Measurements from ENCODE around the gene DEFB129. TPM values are rescaled to one million over a fixed set of nuclear protein-coding genes. Genes with fewer than 3 reads are reported as not detected.
A peak's percentile ranks its signal among the peaks of the same experiment; 100 is the strongest.
"Not testable (repeated sequence)": the region's sequence is repeated elsewhere in the genome, so short reads cannot be mapped to it uniquely, and the experiment has no call there.

Gene DEFB129
- total RNA-seq, 1 experiment from 2014 or later, result not detected

DNA sequence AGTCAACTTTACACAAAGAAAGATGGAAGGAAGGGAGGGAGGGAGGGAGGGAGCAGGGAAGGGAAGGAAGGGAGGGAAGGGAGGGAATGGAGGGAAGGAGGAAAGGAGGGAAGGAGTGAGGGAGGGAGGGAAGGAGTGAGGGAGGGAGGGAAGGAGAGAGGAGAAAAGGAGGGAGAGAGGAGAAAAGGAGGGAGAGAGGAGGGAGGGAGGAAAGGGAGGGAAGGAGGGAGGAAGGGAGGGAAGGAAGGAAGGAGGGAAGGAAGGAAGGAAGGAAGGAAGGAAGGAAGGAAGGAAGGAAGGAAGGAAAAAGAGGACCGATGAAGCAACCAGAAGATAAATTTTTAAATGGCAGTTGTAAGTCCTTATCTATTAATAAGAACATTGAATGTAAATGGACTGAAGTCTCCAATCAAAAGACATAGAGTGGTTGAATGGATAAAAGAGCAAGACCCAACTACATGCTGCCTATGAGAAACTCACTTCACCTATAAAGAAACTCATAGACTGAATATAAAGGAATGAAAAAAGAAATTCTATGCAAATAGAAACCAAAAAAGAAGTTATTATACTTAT is 5.7 kb upstream of the DEFB129 start:
- DNase-seq, result no peak
- Mint-ChIP-seq H3K27ac (ENCODE audit: unreplicated experiment) (no peak overlapping the region), H3K4me1 (ENCODE audit: low read depth, unreplicated experiment) (no peaks in the 10 kb centered on the region), H3K4me3 (ENCODE audit: low read depth, unreplicated experiment) (no peak overlapping the region), H3K36me3 (ENCODE audit: insufficient read depth, unreplicated experiment) (no peaks in the 10 kb centered on the region), H3K27me3 (ENCODE audit: unreplicated experiment) (peaks cover 84% of the 10 kb centered on the region), H3K9me3 (ENCODE audit: low read depth, unreplicated experiment) (no peaks in the 10 kb centered on the region)
- intact Hi-C loops (cut with micrococcal nuclease; ENCODE audit: unreplicated experiment), result no loop called here
- TF ChIP-seq, protein P1, sequence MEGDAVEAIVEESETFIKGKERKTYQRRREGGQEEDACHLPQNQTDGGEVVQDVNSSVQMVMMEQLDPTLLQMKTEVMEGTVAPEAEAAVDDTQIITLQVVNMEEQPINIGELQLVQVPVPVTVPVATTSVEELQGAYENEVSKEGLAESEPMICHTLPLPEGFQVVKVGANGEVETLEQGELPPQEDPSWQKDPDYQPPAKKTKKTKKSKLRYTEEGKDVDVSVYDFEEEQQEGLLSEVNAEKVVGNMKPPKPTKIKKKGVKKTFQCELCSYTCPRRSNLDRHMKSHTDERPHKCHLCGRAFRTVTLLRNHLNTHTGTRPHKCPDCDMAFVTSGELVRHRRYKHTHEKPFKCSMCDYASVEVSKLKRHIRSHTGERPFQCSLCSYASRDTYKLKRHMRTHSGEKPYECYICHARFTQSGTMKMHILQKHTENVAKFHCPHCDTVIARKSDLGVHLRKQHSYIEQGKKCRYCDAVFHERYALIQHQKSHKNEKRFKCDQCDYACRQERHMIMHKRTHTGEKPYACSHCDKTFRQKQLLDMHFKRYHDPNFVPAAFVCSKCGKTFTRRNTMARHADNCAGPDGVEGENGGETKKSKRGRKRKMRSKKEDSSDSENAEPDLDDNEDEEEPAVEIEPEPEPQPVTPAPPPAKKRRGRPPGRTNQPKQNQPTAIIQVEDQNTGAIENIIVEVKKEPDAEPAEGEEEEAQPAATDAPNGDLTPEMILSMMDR (IDR thresholded peaks at IDR 0.05; ENCODE audit: unreplicated experiment), result no peak
- CTCF ChIA-PET, result no interaction called here
- BruUV-seq (replicated peaks), result no TSS peak

- H3K27me3 Mint-ChIP-seq (ENCODE audit: unreplicated experiment), result peaks cover 78% of the 10 kb centered on the region
- BruUV-seq (replicated peaks); H3K9me3 Mint-ChIP-seq (ENCODE audit: low read depth, unreplicated experiment); CTCF ChIA-PET; H3K4me3 Mint-ChIP-seq (ENCODE audit: low read depth, unreplicated experiment); H3K4me1 Mint-ChIP-seq (ENCODE audit: low read depth, unreplicated experiment); H3K27ac Mint-ChIP-seq (ENCODE audit: unreplicated experiment); DNase-seq; H3K36me3 Mint-ChIP-seq (ENCODE audit: insufficient read depth, unreplicated experiment); intact Hi-C loops (cut with micrococcal nuclease; ENCODE audit: unreplicated experiment): not testable (repeated sequence)
Observed at GRCh38 chr20:225879-226278, 1.2 kb upstream of the DEFB129 start.

- CTCF ChIA-PET, result no interaction called here
- no TSS peak for BruUV-seq (replicated peaks)
- no peaks in the 10 kb centered on the region for H3K36me3 Mint-ChIP-seq (ENCODE audit: insufficient read depth, unreplicated experiment)
- H3K27ac Mint-ChIP-seq (ENCODE audit: unreplicated experiment), result no peak overlapping the region
- intact Hi-C loops (cut with micrococcal nuclease; ENCODE audit: unreplicated experiment), result no loop called here
- TF ChIP-seq, protein P1 (IDR thresholded peaks at IDR 0.05; ENCODE audit: unreplicated experiment), result no peak
- peaks cover 61% of the 10 kb centered on the region for H3K27me3 Mint-ChIP-seq (ENCODE audit: unreplicated experiment)
- H3K4me3 Mint-ChIP-seq (ENCODE audit: low read depth, unreplicated experiment), result no peak overlapping the region
- H3K9me3 Mint-ChIP-seq (ENCODE audit: low read depth, unreplicated experiment), result no peaks in the 10 kb centered on the region
- no peak for DNase-seq
- H3K4me1 Mint-ChIP-seq (ENCODE audit: low read depth, unreplicated experiment), result no peaks in the 10 kb centered on the region
Observed at GRCh38 chr20:227439-228105, 514 bp downstream of the DEFB129 start.

- CTCF ChIA-PET, result no interaction called here
- Mint-ChIP-seq H3K4me1 (ENCODE audit: low read depth, unreplicated experiment) (no peaks in the 10 kb centered on the region), H3K4me3 (ENCODE audit: low read depth, unreplicated experiment) (no peak overlapping the region), H3K27me3 (ENCODE audit: unreplicated experiment) (no peaks in the 10 kb centered on the region), H3K9me3 (ENCODE audit: low read depth, unreplicated experiment) (no peaks in the 10 kb centered on the region), H3K36me3 (ENCODE audit: insufficient read depth, unreplicated experiment) (no peaks in the 10 kb centered on the region), H3K27ac (ENCODE audit: unreplicated experiment) (no peak overlapping the region)
- intact Hi-C loops (cut with micrococcal nuclease; ENCODE audit: unreplicated experiment), result no loop called here
- peak; percentile 9 for DNase-seq
- BruUV-seq (replicated peaks), result no TSS peak
- TF ChIP-seq, protein P1 (IDR thresholded peaks at IDR 0.05; ENCODE audit: unreplicated experiment), result no peak
Observed at GRCh38 chr20:235891-236290, 8.8 kb downstream of the DEFB129 start.

- TF ChIP-seq, protein P1 (IDR thresholded peaks at IDR 0.05; ENCODE audit: unreplicated experiment), result no peak
- intact Hi-C loops (cut with micrococcal nuclease; ENCODE audit: unreplicated experiment), result no loop called here
- DNase-seq, result no peak
- no peaks in the 10 kb centered on the region for H3K27me3 Mint-ChIP-seq (ENCODE audit: unreplicated experiment)
- no peak overlapping the region for H3K27ac Mint-ChIP-seq (ENCODE audit: unreplicated experiment)
- no peaks in the 10 kb centered on the region for H3K4me1 Mint-ChIP-seq (ENCODE audit: low read depth, unreplicated experiment)
- CTCF ChIA-PET, result no interaction called here
- H3K9me3 Mint-ChIP-seq (ENCODE audit: low read depth, unreplicated experiment), result no peaks in the 10 kb centered on the region
- BruUV-seq (replicated peaks), result no TSS peak
- no peaks in the 10 kb centered on the region for H3K36me3 Mint-ChIP-seq (ENCODE audit: insufficient read depth, unreplicated experiment)
- no peak overlapping the region for H3K4me3 Mint-ChIP-seq (ENCODE audit: low read depth, unreplicated experiment)
Observed at GRCh38 chr20:237489-237888, 10.4 kb downstream of the DEFB129 start.

All from Calu3 (cell line).